ENCODE results near the gene HBZ.
"Not testable (repeated sequence)": the region's sequence is repeated elsewhere in the genome, so short reads cannot be mapped to it uniquely, and the experiment has no call there.

Gene HBZ

DNA sequence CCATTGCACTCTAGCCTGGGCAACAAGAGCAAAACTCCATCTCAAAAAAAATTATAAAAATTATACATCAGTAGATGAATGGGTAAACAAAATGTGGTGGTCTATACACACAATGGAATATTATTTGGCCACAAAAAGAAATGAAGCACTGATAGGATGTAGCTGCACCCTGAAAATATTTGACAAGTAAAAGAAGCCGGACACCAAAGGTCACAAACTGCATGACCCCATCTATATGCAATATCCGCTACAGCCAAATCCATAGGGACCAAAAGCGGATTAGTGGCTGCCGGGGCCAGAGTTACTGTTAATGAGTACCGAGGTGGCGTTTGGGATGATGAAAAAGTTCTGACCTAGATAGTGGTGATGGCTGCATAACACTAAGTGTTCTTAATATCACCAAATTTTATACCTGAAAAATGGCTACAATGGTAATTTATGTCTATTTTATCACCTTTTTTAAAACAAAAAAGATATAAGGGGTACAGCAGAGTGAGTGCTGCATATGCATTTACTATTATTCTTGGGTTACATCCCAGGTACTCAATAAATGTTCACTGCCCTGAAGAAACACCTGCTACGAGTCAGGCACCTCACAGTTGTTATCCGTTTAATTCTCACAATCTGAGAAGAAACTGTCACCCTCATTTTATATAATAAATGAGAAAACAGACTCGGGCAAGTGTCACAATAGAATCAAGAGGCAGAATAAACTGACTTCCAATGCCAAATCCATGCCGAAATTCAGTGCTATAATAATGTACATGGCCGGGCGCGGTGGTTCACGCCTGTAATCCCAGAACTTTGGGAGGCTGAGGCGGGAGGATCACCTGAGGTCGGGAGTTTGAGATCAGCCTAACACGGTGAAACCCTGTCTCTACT lies 27.0 kb downstream of the HBZ start:
- no peak for DNase-seq (ENCODE audit: low read depth)

DNA sequence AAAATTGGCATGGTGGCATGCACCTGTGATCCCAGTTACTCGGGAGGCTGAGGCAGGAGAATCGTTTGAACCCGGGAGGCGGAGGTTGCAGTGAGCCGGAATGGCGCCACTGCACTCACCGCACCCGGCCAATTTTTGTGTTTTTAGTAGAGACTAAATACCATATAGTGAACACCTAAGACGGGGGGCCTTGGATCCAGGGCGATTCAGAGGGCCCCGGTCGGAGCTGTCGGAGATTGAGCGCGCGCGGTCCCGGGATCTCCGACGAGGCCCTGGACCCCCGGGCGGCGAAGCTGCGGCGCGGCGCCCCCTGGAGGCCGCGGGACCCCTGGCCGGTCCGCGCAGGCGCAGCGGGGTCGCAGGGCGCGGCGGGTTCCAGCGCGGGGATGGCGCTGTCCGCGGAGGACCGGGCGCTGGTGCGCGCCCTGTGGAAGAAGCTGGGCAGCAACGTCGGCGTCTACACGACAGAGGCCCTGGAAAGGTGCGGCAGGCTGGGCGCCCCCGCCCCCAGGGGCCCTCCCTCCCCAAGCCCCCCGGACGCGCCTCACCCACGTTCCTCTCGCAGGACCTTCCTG lies 27.7 kb downstream of the HBZ start, which contains the start of gene HBQ1:
TSS of gene HBQ1 (plus strand) at position 359 of the 575 bp plus-strand sequence. CDS start at position 387, 28 bp downstream.
- DNase-seq (ENCODE audit: low read depth) = no peak

GRCh38 chr16:180681-181564 lies 28.5 kb downstream of the HBZ start:
- DNase-seq (ENCODE audit: low read depth) = no peak

- peak; percentile 76 for DNase-seq (ENCODE audit: low read depth)
Observed at GRCh38 chr16:181565-182021, 29.1 kb downstream of the HBZ start.

DNA sequence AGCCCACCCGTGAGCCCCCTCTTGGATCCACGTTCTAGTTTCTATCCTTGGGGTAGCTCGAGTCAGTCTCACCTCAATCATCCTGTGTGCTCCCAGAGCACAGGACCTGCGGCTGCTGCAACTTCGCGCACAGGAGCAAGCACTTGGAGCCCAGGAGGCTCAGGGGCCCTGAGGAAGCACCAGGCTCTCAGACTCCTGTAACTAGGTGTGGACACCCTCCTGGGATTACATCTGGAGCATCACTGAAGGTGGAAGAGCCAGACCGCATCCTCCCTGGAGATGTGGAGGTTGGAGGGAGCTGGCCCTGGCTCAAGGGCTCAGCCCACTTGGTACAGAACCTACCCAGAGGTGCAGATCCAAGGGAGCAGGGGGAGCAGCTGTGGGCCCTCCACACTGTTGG lies 30.6 kb downstream of the HBZ start:
- DNase-seq (ENCODE audit: low read depth) = no peak

DNA sequence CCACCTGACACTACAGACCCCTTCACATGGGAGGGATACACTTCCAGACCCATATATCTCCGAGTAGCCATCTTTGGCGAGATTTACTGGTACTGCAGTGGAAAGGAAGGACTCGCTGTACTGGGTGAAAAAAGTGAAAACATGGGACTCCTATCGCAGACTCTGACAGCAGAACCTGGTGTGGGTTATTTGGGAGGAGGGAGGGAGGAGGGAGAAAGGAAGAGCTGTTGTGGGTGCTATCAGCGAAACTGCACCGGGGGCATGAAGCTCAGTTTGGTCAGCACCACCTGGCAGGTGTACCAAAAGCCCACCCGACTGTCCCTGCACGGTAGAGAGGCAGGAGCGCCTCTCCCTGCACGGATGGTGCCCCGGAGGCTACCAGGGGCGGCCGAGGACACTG lies 32.8 kb downstream of the HBZ start:
- DNase-seq (ENCODE audit: low read depth) = no peak

DNA sequence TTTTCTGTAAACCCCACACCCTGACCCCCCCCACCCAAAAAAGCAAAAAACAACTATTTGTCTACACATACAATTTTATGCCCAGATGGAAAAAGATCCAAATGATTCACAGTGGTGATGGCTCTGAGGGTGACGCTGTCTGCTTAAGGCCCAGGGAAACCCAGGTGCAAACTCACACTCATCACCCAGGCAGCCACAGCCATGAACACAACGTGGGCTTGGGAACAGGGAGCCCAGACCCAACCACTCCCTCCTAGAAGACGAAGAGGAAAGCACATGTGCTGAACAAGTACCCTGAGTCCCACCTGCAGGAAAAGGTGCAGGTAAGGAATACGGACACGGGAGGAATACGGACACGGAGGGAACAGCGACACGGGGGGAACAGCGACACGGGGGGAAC lies 33.2 kb downstream of the HBZ start:
- no peak for DNase-seq (ENCODE audit: low read depth)

GRCh38 chr16:187330-187729 lies 34.9 kb downstream of the HBZ start:
- DNase-seq (ENCODE audit: low read depth) = no peak

GRCh38 chr16:188674-189073 lies 36.2 kb downstream of the HBZ start:
- no peak for DNase-seq (ENCODE audit: low read depth)

DNA sequence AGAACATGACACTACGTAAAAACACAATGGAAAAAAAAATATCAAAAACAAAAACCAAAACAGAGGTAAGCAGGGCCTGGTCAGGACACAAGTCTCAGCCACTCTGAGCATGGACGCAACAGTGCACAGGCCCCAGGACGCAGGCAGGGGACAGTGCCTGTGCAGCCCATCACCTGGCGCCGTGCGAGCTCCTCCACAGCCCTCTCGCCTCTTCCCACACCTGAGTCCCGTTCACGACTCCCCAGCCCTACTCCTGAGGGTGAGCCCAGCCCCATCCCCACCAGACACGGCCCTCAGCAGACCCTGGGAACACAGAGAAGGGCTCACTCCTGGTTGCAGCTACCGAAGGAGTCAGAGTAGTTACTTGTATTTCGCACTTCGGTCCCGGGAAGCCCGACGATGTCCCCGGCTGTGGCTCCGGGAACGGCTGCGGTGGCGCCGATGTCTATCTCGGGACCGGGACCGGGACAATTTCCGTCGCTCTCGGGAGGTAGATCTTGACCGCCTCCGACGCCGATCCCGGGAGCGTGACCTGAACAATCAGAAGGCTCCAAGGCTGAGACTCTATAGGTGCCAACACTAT lies 37.3 kb downstream of the HBZ start:
- DNase-seq (ENCODE audit: low read depth) = no peak

DNA sequence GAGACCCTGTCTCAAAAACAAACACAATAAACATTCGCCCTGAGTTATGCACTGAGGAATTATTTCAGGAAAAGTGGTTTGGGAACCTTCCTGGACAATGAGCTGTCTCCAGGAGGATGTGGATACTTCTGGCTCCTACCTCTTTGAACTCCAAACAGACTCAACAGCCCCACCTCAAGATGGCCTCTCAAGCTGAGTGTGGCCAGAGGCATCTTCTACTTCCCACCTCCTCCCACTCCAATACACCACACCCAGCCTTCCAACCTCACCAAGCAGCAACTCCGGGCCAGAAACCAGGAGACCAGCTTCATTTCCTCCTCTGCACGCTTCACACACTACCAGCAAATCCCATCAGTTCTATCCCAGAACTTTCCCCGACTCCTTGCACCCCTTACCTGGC lies 39.4 kb downstream of the HBZ start:
- no peak for DNase-seq (ENCODE audit: low read depth)

- DNase-seq (ENCODE audit: low read depth) = no peak
Observed at GRCh38 chr16:192686-193085, 40.2 kb downstream of the HBZ start.

- no peak for DNase-seq (ENCODE audit: low read depth)
Observed at GRCh38 chr16:193441-193840, 41.0 kb downstream of the HBZ start.

GRCh38 chr16:194516-194915 lies 42.1 kb downstream of the HBZ start:
- no peak for DNase-seq (ENCODE audit: low read depth)

GRCh38 chr16:200388-200787 lies 47.9 kb downstream of the HBZ start:
- DNase-seq (ENCODE audit: low read depth) = no peak

DNA sequence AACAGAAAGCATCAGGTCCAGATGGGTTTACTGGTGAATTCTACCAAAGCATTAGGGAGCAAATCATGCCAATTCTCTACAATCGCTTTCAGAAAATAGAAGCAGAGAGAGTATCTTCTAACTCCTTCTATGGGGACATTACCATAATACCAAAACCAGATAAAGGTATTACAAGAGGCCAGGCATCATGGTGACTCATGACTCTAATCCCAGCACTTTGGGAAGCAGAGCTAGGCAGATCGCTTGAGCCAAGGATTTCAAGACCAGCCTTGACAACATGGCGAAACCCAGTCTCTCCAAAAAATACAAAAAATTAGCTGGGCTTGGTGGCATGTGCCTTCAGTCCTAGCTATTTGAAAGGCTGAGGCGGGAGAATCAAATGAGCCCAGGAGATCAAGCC lies 50.8 kb downstream of the HBZ start:
- DNase-seq (ENCODE audit: low read depth) = no peak

- not testable (repeated sequence) for DNase-seq (ENCODE audit: low read depth)
Observed at GRCh38 chr16:204046-204445, 51.6 kb downstream of the HBZ start.
